Hepatic stellate cell (primary cell): ENCODE results near the gene ZNF558.

ENCODE experiments used
- DNase-seq: peaks from one replicate; pipeline ENCODE4 v3.0.0; 2011; ENCODE audit warnings: low spot score

The ZNF558 gene

GRCh38 chr19:8832132-8833021, at the start of gene ZNF558, which contains the start of gene MBD3L1:
Gene ZNF558 (minus strand): TSS chr19:8832304. CDS start chr19:8822659, 9,645 bp downstream.
Gene MBD3L1 (plus strand): TSS chr19:8832377. CDS start chr19:8842679, 10,302 bp downstream.
- DNase-seq: peak; percentile 98

DNA sequence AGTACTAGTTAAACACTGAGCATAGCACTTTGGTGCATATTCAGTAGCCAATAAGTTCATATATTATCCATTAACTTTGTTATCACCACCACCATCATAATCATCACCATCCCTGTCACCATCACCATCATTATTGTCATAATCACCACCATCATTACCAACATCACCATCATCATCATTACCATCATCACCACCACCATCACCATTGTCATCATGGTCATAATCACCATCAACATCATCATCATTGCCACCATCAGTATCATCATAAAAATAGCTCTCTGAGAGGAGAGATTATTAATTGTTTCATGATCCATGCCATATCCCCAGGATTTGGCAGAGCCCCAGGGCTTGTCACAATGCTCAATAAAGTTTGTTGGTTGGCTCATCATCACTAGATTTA, 49.4 kb upstream of the ZNF558 start:
- DNase-seq: no peak

DNA sequence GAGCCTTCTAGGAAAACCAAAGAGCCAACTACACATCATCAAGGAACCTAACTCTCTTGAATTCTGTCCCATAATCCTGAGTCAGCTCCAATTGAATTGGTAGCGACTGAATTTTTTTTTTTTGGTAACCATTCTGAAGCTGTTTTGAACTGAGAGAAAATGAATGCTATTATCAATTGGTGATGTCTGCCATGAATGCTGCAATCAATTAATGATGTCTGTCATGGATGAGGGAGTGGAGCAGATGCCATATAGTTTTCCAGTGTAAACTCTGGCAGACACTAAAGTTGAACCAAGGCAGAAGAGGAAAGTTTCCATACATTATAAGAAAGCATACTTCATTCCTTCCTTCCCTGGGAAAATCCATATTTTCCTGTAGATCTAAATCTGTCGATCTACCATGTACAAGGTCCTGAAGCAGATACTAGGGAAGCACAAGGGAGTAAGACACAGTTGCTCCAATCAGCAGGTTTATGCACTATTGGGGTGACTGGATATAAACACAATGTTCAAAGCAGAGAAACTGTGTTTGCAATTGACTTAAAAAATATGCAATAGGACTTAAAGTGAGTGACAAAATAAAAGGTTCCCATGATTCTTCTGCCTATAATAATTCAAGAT, 48.9 kb upstream of the ZNF558 start:
- DNase-seq: no peak

- DNase-seq: no peak
Observed at GRCh38 chr19:8877854-8878705, 46.0 kb upstream of the ZNF558 start.

- DNase-seq: no peak
Observed at GRCh38 chr19:8866344-8866743, 34.2 kb upstream of the ZNF558 start.

- no peak for DNase-seq
Observed at GRCh38 chr19:8858260-8858659, 26.2 kb upstream of the ZNF558 start.

GRCh38 chr19:8850488-8850887, 18.4 kb upstream of the ZNF558 start:
- no peak for DNase-seq

DNA sequence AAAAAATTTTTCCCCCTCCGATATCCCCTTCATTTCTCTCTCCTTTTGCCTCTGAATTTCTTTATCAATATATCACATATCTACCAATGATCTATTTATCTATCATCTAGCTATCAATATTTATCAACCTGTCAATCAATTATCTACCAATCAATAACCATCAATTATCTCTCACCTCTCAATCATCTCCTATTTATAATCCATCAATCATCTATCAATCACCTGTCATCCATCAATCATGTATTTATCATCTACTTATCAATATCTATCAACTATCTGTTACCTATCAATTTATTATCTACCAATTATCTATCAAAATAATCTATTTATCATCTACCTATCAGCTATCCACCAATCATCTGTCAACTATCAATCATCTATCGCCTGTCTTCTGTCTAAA, 17.1 kb upstream of the ZNF558 start:
- DNase-seq: no peak

DNA sequence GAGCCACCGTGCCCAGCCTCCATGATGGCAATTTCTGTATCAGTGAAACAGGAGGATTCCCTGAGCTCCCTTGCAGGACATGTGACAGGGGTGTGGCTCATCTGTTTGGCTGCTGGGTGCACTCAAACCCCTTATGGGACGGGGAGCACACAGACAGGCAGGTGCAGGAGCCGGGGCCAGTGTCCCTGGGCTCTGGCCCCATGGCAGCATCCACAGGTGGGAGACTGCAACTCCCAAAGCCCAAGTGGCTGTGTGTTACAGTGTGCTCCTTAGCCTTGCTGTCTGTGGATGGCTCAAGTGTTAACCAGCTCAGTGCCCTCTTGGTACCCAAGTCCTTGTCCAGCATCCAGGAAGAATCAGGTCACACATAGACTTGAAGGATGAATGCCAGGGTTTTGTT, 14.7 kb upstream of the ZNF558 start:
- no peak for DNase-seq

DNA sequence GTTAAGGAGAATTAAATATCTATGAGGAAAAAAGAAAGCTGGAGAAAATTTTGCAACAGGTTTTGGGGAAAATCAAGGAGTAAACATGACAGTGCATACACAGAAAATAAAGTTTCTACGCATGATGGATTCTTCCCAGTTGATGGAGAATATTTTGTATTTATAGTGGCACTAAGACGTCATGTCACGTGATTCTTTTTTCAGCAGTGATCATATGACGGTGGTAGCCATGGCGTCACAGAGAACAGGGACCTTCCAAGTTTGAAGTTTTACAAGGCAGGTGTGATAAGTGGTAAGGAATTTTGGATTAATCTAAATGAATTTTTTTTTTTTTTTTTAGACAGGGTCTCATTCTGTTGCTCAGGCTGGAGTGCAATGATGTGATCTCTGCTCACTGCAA, 8.6 kb upstream of the ZNF558 start:
- DNase-seq: no peak

GRCh38 chr19:8835877-8836276, 3.8 kb upstream of the ZNF558 start:
- DNase-seq: no peak

DNA sequence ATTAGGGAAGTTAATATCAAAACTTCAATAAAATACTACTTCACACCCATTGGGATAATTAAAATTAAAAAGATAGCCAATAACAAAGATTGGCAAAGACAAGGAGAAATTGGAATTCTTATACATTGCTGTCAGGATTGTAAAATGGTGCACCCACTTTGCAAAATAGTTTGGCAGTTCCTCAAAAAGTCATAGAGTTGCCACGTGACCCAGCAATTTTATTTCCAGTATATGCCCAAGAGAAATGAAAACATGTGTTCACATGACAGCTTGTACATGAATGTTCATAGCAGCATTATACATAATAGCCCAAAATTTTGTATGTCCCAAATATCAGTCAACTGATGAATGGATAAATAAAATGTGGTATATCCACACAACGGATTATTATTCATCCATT, 3.3 kb upstream of the ZNF558 start:
- DNase-seq: no peak

DNA sequence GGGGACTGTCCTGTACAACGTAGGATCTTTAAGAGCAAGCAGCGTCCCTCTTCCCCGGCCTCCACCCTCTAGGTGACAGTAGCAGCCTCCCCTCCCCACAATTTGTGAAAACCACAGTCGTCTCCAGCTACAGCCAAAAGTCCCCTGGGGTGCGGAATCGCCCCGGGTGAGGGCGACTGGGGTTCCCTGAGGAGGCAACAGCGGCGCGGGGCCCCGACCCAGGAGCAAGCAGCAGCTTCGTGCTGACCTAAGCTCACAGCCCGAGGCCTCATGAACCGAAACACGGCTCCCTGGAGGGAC, 322 bp downstream of the ZNF558 start:
- DNase-seq: no peak

- no peak for DNase-seq
Observed at GRCh38 chr19:8831373-8831772, 731 bp downstream of the ZNF558 start.

GRCh38 chr19:8827277-8827676, 4.8 kb downstream of the ZNF558 start:
- DNase-seq: no peak

GRCh38 chr19:8826371-8826770, 5.7 kb downstream of the ZNF558 start:
- no peak for DNase-seq

- no peak for DNase-seq
Observed at GRCh38 chr19:8821748-8822241, 10.3 kb downstream of the ZNF558 start.

GRCh38 chr19:8820234-8820633, 11.9 kb downstream of the ZNF558 start:
- DNase-seq: no peak

DNA sequence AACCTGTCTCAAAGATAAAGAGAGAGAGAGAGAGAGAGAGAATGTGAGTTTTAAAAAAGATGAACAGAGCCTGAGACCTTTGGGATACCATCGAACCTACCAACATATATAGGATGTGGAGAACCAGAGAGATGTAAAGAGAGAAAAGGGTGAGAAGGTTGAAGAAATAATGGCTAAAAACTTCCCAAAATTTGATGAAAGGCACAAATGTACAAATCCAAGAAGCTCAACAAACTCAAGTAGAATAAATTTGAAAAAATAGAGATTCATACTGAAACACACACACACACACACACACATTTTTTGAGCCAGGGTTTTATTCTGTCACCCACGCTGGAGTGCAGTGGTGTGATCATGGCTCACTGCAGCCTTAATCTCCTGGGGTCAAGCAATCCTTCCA, 16.3 kb downstream of the ZNF558 start:
- no peak for DNase-seq

- no peak for DNase-seq
Observed at GRCh38 chr19:8814176-8814575, 17.9 kb downstream of the ZNF558 start.

DNA sequence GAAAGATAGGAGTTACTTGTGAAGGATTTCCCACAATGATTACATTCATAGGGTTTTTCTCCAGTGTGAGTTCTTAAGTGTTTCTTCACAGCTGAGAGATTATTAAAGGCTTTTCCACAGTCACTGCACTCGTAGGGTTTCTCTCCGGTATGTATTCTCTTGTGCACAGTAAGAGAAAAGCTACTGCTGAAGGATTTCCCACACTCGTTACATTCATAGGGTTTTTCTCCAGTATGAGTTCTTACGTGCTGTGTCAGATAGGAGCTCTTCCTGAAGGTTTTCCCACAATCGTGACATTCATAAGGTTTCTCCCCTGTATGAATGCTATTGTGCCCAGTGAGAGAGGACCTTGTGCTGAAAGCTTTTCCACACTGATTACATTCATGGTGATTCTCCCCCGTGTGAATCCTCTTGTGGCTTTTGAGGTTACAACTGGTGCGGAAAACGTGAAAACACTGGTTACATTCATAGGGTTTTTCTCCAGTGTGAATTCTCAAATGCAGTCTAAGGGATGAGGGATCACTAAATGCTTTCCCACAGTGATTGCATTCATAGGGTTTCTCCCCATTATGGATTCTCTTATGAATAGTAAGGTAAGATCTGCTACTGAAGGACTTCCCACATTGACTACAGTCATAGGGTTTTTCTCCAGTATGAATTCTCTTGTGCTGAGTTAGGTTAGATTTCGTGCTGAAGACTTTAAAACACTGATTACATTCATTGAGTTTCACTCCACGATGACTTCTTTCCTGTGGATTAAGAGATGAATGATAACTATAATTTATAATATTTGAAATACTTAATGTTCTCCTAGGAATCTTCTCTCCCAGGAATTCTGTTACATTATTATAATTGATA, 20.6 kb downstream of the ZNF558 start:
- DNase-seq: no peak

DNA sequence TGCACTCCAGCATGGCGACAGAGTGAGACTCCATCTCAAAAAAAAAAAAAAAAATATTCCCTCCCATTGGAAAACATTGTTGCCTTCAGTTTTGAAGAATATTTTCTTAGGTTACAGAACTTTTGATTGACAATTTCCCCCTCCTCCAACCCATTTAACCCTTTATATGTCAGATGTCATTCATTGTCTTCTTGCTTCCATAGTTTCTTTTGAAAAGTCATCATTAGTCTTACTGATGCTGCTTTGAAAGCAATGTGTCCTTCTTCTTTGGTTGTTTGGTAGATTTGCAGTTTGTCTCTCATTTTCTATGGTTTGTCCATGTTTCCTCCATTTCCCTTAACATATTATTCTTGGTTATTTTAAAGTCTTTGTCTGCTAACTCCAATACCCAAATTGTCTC, 25.4 kb downstream of the ZNF558 start:
- DNase-seq: no peak
